Trophoblast cell (in vitro differentiated cells and primary cell): Measurements from ENCODE around the gene ANO6.

Experiments used
- DNase-seq, 2 donors: peaks; one replicate each; pipeline ENCODE4 v3.0.0-alpha.2; 2016
- H2AFZ ChIP-seq: 2 replicates; pipeline ENCODE4 v1.6.1; 2013; ENCODE audit warnings: low read length, moderate library complexity, mild to moderate bottlenecking; ENCODE audit not compliant: insufficient read depth, poor library complexity
- H2AK5ac ChIP-seq: 2 replicates; pipeline ENCODE4 v1.6.1; 2013; ENCODE audit warnings: mild to moderate bottlenecking, low read length
- H2BK120ac ChIP-seq: 2 replicates; pipeline ENCODE4 v1.6.1; 2013; ENCODE audit warnings: low read length, mild to moderate bottlenecking, moderate library complexity; ENCODE audit not compliant: insufficient read depth, poor library complexity
- H2BK12ac ChIP-seq: 2 replicates; pipeline ENCODE4 v1.6.1; 2013; ENCODE audit warnings: mild to moderate bottlenecking, low read length, moderate library complexity
- H2BK5ac ChIP-seq: 2 replicates; pipeline ENCODE4 v1.6.1; 2013; ENCODE audit warnings: low read length, low read depth, moderate library complexity, mild to moderate bottlenecking; ENCODE audit not compliant: poor library complexity
- H3K14ac ChIP-seq: 2 replicates; pipeline ENCODE4 v1.6.1; 2013; ENCODE audit warnings: mild to moderate bottlenecking, low read length
- H3K18ac ChIP-seq: 2 replicates; pipeline ENCODE4 v1.6.1; 2013; ENCODE audit warnings: mild to moderate bottlenecking, low read length
- H3K23ac ChIP-seq: 2 replicates; pipeline ENCODE4 v1.6.1; 2013; ENCODE audit warnings: low read length
- H3K27ac ChIP-seq: 2 replicates; pipeline ENCODE4 v1.5.1; 2013; ENCODE audit warnings: low read depth, mild to moderate bottlenecking, inconsistent platforms, low read length, moderate library complexity
- H3K27me3 ChIP-seq: 2 replicates; pipeline ENCODE4 v1.6.1; 2013; ENCODE audit warnings: inconsistent platforms, mild to moderate bottlenecking, low read length, moderate library complexity; ENCODE audit not compliant: insufficient read depth
- H3K36me3 ChIP-seq, 2 experiments: 1 replicate in 1 of 2; 2 replicates in 1 of 2; pipeline ENCODE4 v1.6.1; 2013; ENCODE audit warnings: low read length in 2 of 2, mild to moderate bottlenecking in 2 of 2, moderate library complexity in 1 of 2; ENCODE audit not compliant: insufficient read depth in 2 of 2, control insufficient read depth in 1 of 2
- H3K4ac ChIP-seq: 2 replicates; pipeline ENCODE4 v1.6.1; 2013; ENCODE audit warnings: low read depth, mild to moderate bottlenecking, low read length, moderate library complexity
- H3K4me1 ChIP-seq, 2 experiments: 1 replicate in 1 of 2; 2 replicates in 1 of 2; pipeline ENCODE4 v1.6.1; 2013; ENCODE audit warnings: low read length in 2 of 2, mild to moderate bottlenecking in 2 of 2, moderate library complexity in 1 of 2; ENCODE audit not compliant: insufficient read depth in 2 of 2, control insufficient read depth in 1 of 2
- H3K4me2 ChIP-seq: 2 replicates; pipeline ENCODE4 v1.6.1; 2013; ENCODE audit warnings: inconsistent platforms, mild to moderate bottlenecking, low read length, moderate library complexity
- H3K4me3 ChIP-seq: 2 replicates; pipeline ENCODE4 v1.5.1; 2013; ENCODE audit warnings: mild to moderate bottlenecking, low read depth, low read length, inconsistent platforms
- H3K79me1 ChIP-seq: one replicate; pipeline ENCODE4 v1.6.1; 2013; ENCODE audit warnings: low read length
- H3K79me2 ChIP-seq: 2 replicates; pipeline ENCODE4 v1.6.1; 2013; ENCODE audit warnings: low read length, mild to moderate bottlenecking; ENCODE audit not compliant: control insufficient read depth, insufficient read depth, poor library complexity
- H3K9ac ChIP-seq: 2 replicates; pipeline ENCODE4 v1.6.1; 2013; ENCODE audit warnings: mild to moderate bottlenecking, low read length
- H3K9me3 ChIP-seq: 2 replicates; pipeline ENCODE4 v1.6.1; 2013; ENCODE audit warnings: low read depth, mild to moderate bottlenecking, control low read depth, inconsistent platforms, low read length; ENCODE audit not compliant: insufficient read depth
- H4K12ac ChIP-seq: 2 replicates; pipeline ENCODE4 v1.6.1; 2013; ENCODE audit warnings: low read depth, mild to moderate bottlenecking, low read length, moderate library complexity
- H4K8ac ChIP-seq: 2 replicates; pipeline ENCODE4 v1.6.1; 2013; ENCODE audit warnings: low read depth, mild to moderate bottlenecking, low read length, moderate library complexity
- H4K91ac ChIP-seq: one replicate; pipeline ENCODE4 v1.6.1; 2013; ENCODE audit warnings: low read depth, mild to moderate bottlenecking, low read length, moderate library complexity
- WGBS: extraction: QIAGEN DNeasy Blood & Tissue Kit; methylation state at CpG from one replicate; pipeline ENCODE4 v1.1.7; 2013; ENCODE audit warnings: missing lambda C conversion rate; ENCODE audit not compliant: insufficient read length, insufficient coverage; ENCODE audit errors: extremely low coverage; 5-methylcytosine and 5-hydroxymethylcytosine counted together

ANO6 gene

DNA sequence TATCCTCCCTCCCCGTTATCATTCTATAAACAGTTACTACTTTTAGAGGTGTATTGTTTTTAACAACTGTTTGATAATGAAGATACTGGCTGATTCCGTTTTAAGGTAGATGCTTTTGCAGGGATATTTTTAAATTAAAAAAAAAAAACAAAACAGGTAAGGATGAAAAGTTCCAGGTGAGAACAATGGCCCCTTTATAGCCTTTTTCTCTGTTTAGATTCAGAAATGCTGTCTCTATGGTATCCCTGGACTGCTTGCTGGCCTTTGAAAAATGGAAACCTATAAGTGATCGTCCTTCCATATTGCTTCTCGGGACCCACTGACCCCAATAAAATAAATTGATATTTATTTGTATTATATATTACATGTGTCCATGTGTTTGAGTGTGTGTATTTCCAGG, 23.2 kb upstream of the ANO6 start:
- no peak overlapping the region for H2BK120ac ChIP-seq
- no peak overlapping the region for H2BK5ac ChIP-seq
- no peak overlapping the region for H2BK12ac ChIP-seq
- H3K14ac ChIP-seq: no peak overlapping the region
- no peaks in the 10 kb centered on the region for H3K4me1 ChIP-seq
- H3K18ac ChIP-seq: no peak overlapping the region
- no peak overlapping the region for H3K27ac ChIP-seq
- no peaks in the 10 kb centered on the region for H3K9me3 ChIP-seq
- no peak for DNase-seq
- no peak overlapping the region for H2AK5ac ChIP-seq
- no peak overlapping the region for H4K12ac ChIP-seq
- H3K27me3 ChIP-seq: no peaks in the 10 kb centered on the region
- no CpG with 5 or more reads among the region's 4 CpGs for WGBS
- no peak overlapping the region for H3K9ac ChIP-seq
- no peak overlapping the region for H3K23ac ChIP-seq
- no peak overlapping the region for H3K4me2 ChIP-seq
- no peak overlapping the region for H4K8ac ChIP-seq
- no peak overlapping the region for H3K4me3 ChIP-seq
- H3K36me3 ChIP-seq: no peaks in the 10 kb centered on the region
- H3K79me2 ChIP-seq: no peaks in the 10 kb centered on the region
- no peaks in the 10 kb centered on the region for H3K79me1 ChIP-seq
- H4K91ac ChIP-seq: no peak overlapping the region
- H2AFZ ChIP-seq: no peak overlapping the region
- H3K4ac ChIP-seq: no peak overlapping the region

DNA sequence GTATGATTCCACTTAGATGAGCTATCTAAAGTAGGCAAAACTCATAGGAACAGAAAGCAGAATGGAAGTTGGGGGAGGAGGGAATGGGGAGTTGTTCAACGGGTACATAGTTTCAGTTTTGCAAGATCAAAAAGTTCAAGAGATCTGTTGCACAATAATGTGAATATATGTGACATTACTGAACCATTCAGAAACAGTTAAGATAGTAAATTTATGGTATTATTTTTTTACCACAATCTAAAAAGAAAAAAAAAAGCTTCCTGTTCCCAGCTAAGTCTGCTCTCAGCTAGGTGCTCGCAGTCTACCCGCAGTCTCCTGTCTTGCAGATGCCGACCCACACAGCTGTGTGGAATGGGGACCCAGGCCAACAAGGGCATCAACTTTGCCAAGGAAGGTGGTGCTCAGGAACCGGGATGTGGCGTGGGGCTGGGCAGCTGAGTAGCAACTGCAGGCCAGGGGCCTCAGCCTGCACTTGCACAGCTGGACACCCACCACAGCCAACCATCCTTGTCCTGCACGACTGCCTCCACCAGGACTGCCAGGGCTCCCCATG, 15.3 kb upstream of the ANO6 start:
- H4K8ac ChIP-seq: no peak overlapping the region
- H3K18ac ChIP-seq: no peak overlapping the region
- no peaks in the 10 kb centered on the region for H3K79me2 ChIP-seq
- H3K27ac ChIP-seq: no peak overlapping the region
- WGBS: no CpG with 5 or more reads among the region's 7 CpGs
- H2AK5ac ChIP-seq: no peak overlapping the region
- H4K12ac ChIP-seq: no peak overlapping the region
- H3K23ac ChIP-seq: no peak overlapping the region
- peaks cover 3% of the 10 kb centered on the region for H3K9me3 ChIP-seq
- H2BK5ac ChIP-seq: no peak overlapping the region
- no peak overlapping the region for H3K14ac ChIP-seq
- H4K91ac ChIP-seq: no peak overlapping the region
- H3K4me1 ChIP-seq: no peaks in the 10 kb centered on the region
- DNase-seq: peak in 1 of 2 donors; percentile 63
- no peak overlapping the region for H2BK120ac ChIP-seq
- H3K4ac ChIP-seq: no peak overlapping the region
- no peak overlapping the region for H3K4me2 ChIP-seq
- H3K27me3 ChIP-seq: no peaks in the 10 kb centered on the region
- no peaks in the 10 kb centered on the region for H3K79me1 ChIP-seq
- no peaks in the 10 kb centered on the region for H3K36me3 ChIP-seq
- H2BK12ac ChIP-seq: no peak overlapping the region
- H3K4me3 ChIP-seq: no peak overlapping the region
- no peak overlapping the region for H3K9ac ChIP-seq
- H2AFZ ChIP-seq: no peak overlapping the region

DNA sequence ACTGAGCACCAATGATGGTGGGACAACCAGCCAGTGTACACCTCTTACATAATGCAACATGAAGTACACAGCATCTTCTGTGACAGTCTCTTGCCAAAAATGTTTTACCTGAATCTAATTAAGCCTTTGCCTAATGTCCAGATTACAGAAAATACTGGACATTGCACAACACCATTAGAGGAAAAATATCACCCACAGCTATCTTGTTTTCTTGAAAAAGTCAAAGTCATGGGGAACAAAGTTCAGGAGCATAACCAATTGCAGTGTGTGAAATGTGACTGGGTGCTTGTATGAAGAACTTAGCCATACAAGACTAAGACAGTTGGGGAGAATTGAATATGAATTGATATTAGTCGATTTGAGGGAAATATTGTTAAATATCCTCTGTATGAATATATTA, 12.1 kb upstream of the ANO6 start:
- H3K9ac ChIP-seq: no peak overlapping the region
- H3K4me1 ChIP-seq: no peaks in the 10 kb centered on the region
- no peaks in the 10 kb centered on the region for H3K79me1 ChIP-seq
- H3K27me3 ChIP-seq: no peaks in the 10 kb centered on the region
- H3K23ac ChIP-seq: no peak overlapping the region
- no peak overlapping the region for H3K4me3 ChIP-seq
- H2BK12ac ChIP-seq: no peak overlapping the region
- no peak overlapping the region for H4K91ac ChIP-seq
- no peak overlapping the region for H2BK120ac ChIP-seq
- no peaks in the 10 kb centered on the region for H3K79me2 ChIP-seq
- no peak for DNase-seq
- H4K12ac ChIP-seq: no peak overlapping the region
- H3K27ac ChIP-seq: no peak overlapping the region
- H3K36me3 ChIP-seq: no peaks in the 10 kb centered on the region
- no peak overlapping the region for H4K8ac ChIP-seq
- H3K14ac ChIP-seq: no peak overlapping the region
- no peak overlapping the region for H2BK5ac ChIP-seq
- H3K4ac ChIP-seq: no peak overlapping the region
- no peak overlapping the region for H3K18ac ChIP-seq
- peaks cover 3% of the 10 kb centered on the region for H3K9me3 ChIP-seq
- WGBS: 100% methylated on average over 1 of the region's 1 CpG
- H2AFZ ChIP-seq: no peak overlapping the region
- no peak overlapping the region for H3K4me2 ChIP-seq
- H2AK5ac ChIP-seq: no peak overlapping the region

DNA sequence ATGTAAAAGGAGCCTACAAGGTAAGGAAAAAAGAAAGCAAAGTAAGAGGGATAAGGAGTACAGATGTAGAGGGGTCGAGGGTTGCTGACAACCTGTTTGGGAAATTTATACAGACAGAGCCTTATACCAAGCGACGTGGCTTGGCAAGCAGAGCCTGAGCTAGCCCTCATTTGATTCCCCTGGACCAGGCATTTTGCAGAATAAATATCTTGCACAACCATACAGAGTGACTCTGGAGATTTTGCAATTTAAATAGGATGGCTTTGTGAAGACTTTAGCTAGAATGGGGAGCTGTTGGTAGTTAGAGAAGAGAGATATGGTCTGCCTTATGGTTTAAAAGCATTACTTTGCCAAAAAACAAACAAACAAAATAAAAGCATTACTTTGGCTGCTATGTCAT, 11.1 kb upstream of the ANO6 start:
- Histone ChIP-seq H2BK12ac (no peak overlapping the region), H4K91ac (no peak overlapping the region), H3K4me1 (no peaks in the 10 kb centered on the region), H3K79me1 (no peaks in the 10 kb centered on the region), H3K18ac (no peak overlapping the region), H4K12ac (no peak overlapping the region), H3K23ac (no peak overlapping the region), H3K9me3 (peaks cover 3% of the 10 kb centered on the region), H2AK5ac (no peak overlapping the region), H2BK120ac (no peak overlapping the region), H3K4me2 (no peak overlapping the region), H2BK5ac (no peak overlapping the region), H4K8ac (no peak overlapping the region), H3K9ac (no peak overlapping the region), H2AFZ (no peak overlapping the region), H3K14ac (no peak overlapping the region), H3K4ac (no peak overlapping the region), H3K4me3 (no peak overlapping the region), H3K36me3 (no peaks in the 10 kb centered on the region), H3K27ac (no peak overlapping the region), H3K27me3 (no peaks in the 10 kb centered on the region), H3K79me2 (no peaks in the 10 kb centered on the region)
- no peak for DNase-seq
- no CpG with 5 or more reads among the region's 3 CpGs for WGBS
